HG02678 (cell line): ENCODE measurements around the gene MMD2.
"Not testable (repeated sequence)": the region's sequence is repeated elsewhere in the genome, so short reads cannot be mapped to it uniquely, and the experiment has no call there.

ENCODE experiments used
- ATAC-seq: cut with Tn5 transposase; IDR thresholded peaks from one replicate; pipeline ENCODE4 v1.9.1; 2021; ENCODE audit warnings: mild to moderate bottlenecking, moderate library complexity; ENCODE audit not compliant: unreplicated experiment

The MMD2 gene

GRCh38 chr7:4958477-4959301 lies at the start of gene MMD2:
Gene MMD2, minus strand, starts transcription at chr7:4959187. Its CDS starts 170 bp downstream, at chr7:4959017.
- ATAC-seq: no peak

- no peak for ATAC-seq
These were observed 46.1 kb upstream of the MMD2 start for GRCh38 chr7:5005066-5005465.

- ATAC-seq: no peak
These were observed 42.9 kb upstream of the MMD2 start for GRCh38 chr7:5001911-5002310.

GRCh38 chr7:5001003-5001402 lies 42.0 kb upstream of the MMD2 start:
- no peak for ATAC-seq

GRCh38 chr7:4999369-4999950 lies 40.5 kb upstream of the MMD2 start:
- no peak for ATAC-seq

- no peak for ATAC-seq
These were observed 39.9 kb upstream of the MMD2 start for GRCh38 chr7:4998910-4999309.

- ATAC-seq: no peak
These were observed 39.3 kb upstream of the MMD2 start for GRCh38 chr7:4998244-4998643.

GRCh38 chr7:4996696-4997222 lies 37.8 kb upstream of the MMD2 start:
- ATAC-seq: no peak

GRCh38 chr7:4995429-4995969 lies 36.5 kb upstream of the MMD2 start:
- ATAC-seq: no peak

- ATAC-seq: no peak
These were observed 34.5 kb upstream of the MMD2 start for GRCh38 chr7:4993471-4993870.

- ATAC-seq: peak; percentile 59
These were observed 23.8 kb upstream of the MMD2 start for GRCh38 chr7:4982741-4983140.

GRCh38 chr7:4981295-4981890 lies 22.4 kb upstream of the MMD2 start:
- not testable (repeated sequence) for ATAC-seq

GRCh38 chr7:4975626-4976025 lies 16.6 kb upstream of the MMD2 start:
- ATAC-seq: not testable (repeated sequence)

- peak; percentile 93 for ATAC-seq
These were observed 14.8 kb upstream of the MMD2 start for GRCh38 chr7:4973728-4974198.

- not testable (repeated sequence) for ATAC-seq
These were observed 13.5 kb upstream of the MMD2 start for GRCh38 chr7:4972446-4972845.

- ATAC-seq: no peak
These were observed 6.5 kb upstream of the MMD2 start for GRCh38 chr7:4965295-4966022.

- no peak for ATAC-seq
These were observed 5.5 kb upstream of the MMD2 start for GRCh38 chr7:4964506-4964905.

- ATAC-seq: no peak
These were observed 4.1 kb upstream of the MMD2 start for GRCh38 chr7:4962872-4963775.

GRCh38 chr7:4960363-4960762 lies 1.4 kb upstream of the MMD2 start:
- no peak for ATAC-seq

- no peak for ATAC-seq
These were observed 906 bp upstream of the MMD2 start for GRCh38 chr7:4959893-4960292.
